Measurements from ENCODE around the gene GNB5. TPM values are rescaled to one million over a fixed set of nuclear protein-coding genes. Genes with fewer than 3 reads are reported as not detected.

The GNB5 gene
- total and polyA plus RNA-seq, 10 donors = 18.6 to 43.2 (median 30.3) TPM

DNA sequence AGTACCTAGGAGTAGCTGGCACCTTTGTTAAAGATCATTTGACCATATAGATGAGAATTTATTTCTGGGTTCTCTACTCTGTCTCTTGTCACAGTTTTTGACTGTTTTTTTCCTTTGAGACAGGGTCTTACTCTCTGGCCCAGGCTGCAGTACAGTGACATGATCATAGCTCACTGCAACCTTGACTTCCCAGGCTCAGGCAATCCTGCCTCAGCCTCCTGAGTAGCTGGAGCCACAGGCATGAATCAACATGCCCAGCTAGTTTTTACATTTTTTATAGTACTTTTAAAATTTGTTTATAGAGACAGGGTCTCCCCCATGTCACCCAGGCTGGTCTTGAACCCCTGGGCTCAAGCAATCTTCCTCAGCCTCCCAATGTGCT, 123.7 kb downstream of the GNB5 start:
- intact Hi-C loops (cut with DNase I; ENCODE audit: low total_unique reads) = no loop called here
- no peak for DNase-seq
- Histone ChIP-seq H3K27ac (no peak overlapping the region), H3K4me3 (no peak overlapping the region), H3K9me3 (no peaks in the 10 kb centered on the region), H3K4me1 (peaks cover 0 to 9% (median 0%) of the 10 kb centered on the region in 6 donors), H3K27me3 (replicated peaks in 1 of 7) (no peaks in the 10 kb centered on the region), H3K36me3 (peaks cover 0 to 33% (median 25%) of the 10 kb centered on the region in 6 donors)
- TF ChIP-seq POLR2A (IDR thresholded peaks at IDR 0.05) = no peak
- TF ChIP-seq CTCF (IDR thresholded peaks at IDR 0.05 in 8 of 11, conservative IDR thresholded peaks at IDR 0.05 in 3 of 11) = no peak
- TF ChIP-seq POLR2AphosphoS5 (IDR thresholded peaks at IDR 0.05) = no peak

DNA sequence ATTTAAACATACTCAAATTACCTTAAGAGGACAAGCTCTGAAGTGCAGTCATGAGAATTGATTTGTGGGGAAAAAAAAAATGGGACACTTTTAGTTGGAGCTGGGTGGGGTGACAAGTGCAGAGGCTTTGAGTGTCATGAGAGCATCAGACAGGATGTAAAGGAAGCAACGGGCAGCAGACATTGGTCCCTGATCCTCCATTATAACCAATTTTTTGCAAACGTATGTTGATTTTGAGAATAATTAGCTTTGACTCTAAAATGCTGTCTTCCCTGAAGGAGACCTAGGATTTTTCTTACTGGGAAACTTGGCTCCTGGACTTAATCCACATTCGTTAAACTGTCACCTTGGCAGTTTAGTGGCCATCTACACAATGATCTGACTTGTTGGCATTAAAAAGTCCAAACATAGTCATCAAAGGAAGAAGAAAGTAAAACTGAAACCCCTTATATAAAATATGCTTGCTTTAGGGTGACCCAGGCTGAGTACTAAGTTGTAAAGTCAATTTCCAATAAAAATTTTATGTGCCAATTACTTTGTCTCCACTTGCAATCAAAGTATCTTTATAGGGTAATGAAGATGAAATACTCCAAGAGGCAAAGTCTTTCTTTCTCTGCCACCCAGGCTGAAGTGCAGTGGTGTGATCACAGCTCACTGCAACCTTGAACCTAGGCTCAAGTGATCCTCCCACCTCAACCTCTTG, 124.2 kb downstream of the GNB5 start:
- intact Hi-C loops (cut with DNase I; ENCODE audit: low total_unique reads) = no loop called here
- Histone ChIP-seq H3K4me1 (peaks cover 0 to 9% (median 0%) of the 10 kb centered on the region in 6 donors), H3K27ac (no peak overlapping the region), H3K36me3 (peaks cover 0 to 38% (median 30%) of the 10 kb centered on the region in 6 donors), H3K9me3 (no peaks in the 10 kb centered on the region), H3K4me3 (no peak overlapping the region), H3K27me3 (replicated peaks in 1 of 7) (no peaks in the 10 kb centered on the region)
- TF ChIP-seq POLR2AphosphoS5 (IDR thresholded peaks at IDR 0.05) (no peak), CTCF (IDR thresholded peaks at IDR 0.05 in 8 of 11, conservative IDR thresholded peaks at IDR 0.05 in 3 of 11) (no peak), POLR2A (IDR thresholded peaks at IDR 0.05) (no peak)
- 73 to 85% (median 75%) methylated on average over 3 of the region's 3 CpGs for WGBS, 5 donors
- DNase-seq = no peak

Small RNAs within 50 kb of the gene (small RNA-seq; reads per million reads assigned to genes)
- gene RF00019 = 0 reads per million in 4 donors

Other genes with a start within 250 kb of the GNB5 start
- gene LEO1, start 219.6 kb downstream of the GNB5 start, total RNA-seq = 10 to 100 TPM; 15.2 to 19.5 (median 17.1) TPM
- 10 to 100 TPM in 1 of 3 donors, 1 to 10 TPM in 2; 7.6 to 10.4 (median 8.7) TPM for gene LEO1, start 219.6 kb downstream of the GNB5 start, polyA plus RNA-seq
- 10 to 100 TPM; 17.9 to 28.3 (median 21.9) TPM for gene MAPK6, start 172.2 kb downstream of the GNB5 start, total RNA-seq
- gene MAPK6, start 172.2 kb downstream of the GNB5 start, polyA plus RNA-seq = 1 to 10 TPM; 3.9 to 7.7 (median 5.6) TPM
- 1 to 10 TPM in 2 of 7 donors, under 1 TPM in 3, not detected in 2; 0.79 to 1.2 (median 0.87) TPM for gene BCL2L10, start 78.6 kb downstream of the GNB5 start, total RNA-seq
- gene BCL2L10, start 78.6 kb downstream of the GNB5 start, polyA plus RNA-seq = 10 to 100 TPM in 1 of 3 donors, 1 to 10 TPM in 2; 2.7 to 10.7 (median 3.6) TPM
- 10 to 100 TPM in 6 of 7 donors, 1 to 10 TPM in 1; 6.2 to 23.4 (median 16.2) TPM for gene MYO5C, start 104.4 kb upstream of the GNB5 start, total RNA-seq
- gene MYO5C, start 104.4 kb upstream of the GNB5 start, polyA plus RNA-seq = 1 to 10 TPM in 2 of 3 donors, under 1 TPM in 1; 0.53 to 2.2 (median 2.2) TPM